Natural killer cell (primary cell): ENCODE results near the gene ZAP70. TPM values are rescaled to one million over a fixed set of nuclear protein-coding genes. Genes with fewer than 3 reads are reported as not detected.

Experiments used
- ATAC-seq, 3 donors: fragments of 150-1000 bp in 2 of 3; fragments of 200-7000 bp in 1 of 3; cut with Tn5 transposase; 1 replicate in 1 of 3; 2 replicates in 2 of 3; pipeline ENCODE4 v1.10.0; 2021; ENCODE audit warnings: mild to moderate bottlenecking in 2 of 3, moderate library complexity in 2 of 3
- DNase-seq, 2 donors: peaks; one replicate each; pipeline versions ENCODE4 v3.0.0 to v3.0.0-alpha.2; 2013 to 2021; ENCODE audit warnings: mixed read lengths in 1 of 2
- H3K27ac ChIP-seq: one replicate; pipeline ENCODE4 v1.5.1; 2013; ENCODE audit warnings: mild to moderate bottlenecking, low read length
- H3K27me3 ChIP-seq: one replicate; pipeline ENCODE4 v1.6.1; 2013; ENCODE audit warnings: low read length; ENCODE audit not compliant: control insufficient read depth, insufficient read depth
- H3K36me3 ChIP-seq: one replicate; pipeline ENCODE4 v1.6.1; 2013; ENCODE audit warnings: low read length; ENCODE audit not compliant: control insufficient read depth, insufficient read depth
- H3K4me1 ChIP-seq: one replicate; pipeline ENCODE4 v1.6.1; 2013; ENCODE audit warnings: low read length; ENCODE audit not compliant: control insufficient read depth, insufficient read depth
- H3K4me3 ChIP-seq: one replicate; pipeline ENCODE4 v1.5.1; 2013; ENCODE audit warnings: low read length
- H3K9me3 ChIP-seq: one replicate; pipeline ENCODE4 v1.6.1; 2013; ENCODE audit warnings: low read length; ENCODE audit not compliant: control insufficient read depth, insufficient read depth
- H3K27ac Mint-ChIP-seq, 2 donors: one replicate each; pipeline ENCODE4 v1.8.0; 2022; ENCODE audit warnings: mild to moderate bottlenecking in 2 of 2, mixed read lengths in 2 of 2, moderate library complexity in 1 of 2
- H3K27me3 Mint-ChIP-seq, 2 donors: one replicate each; pipeline ENCODE4 v1.8.0; 2022; ENCODE audit warnings: low read depth in 2 of 2, mixed read lengths in 2 of 2
- H3K36me3 Mint-ChIP-seq: one replicate; pipeline ENCODE4 v1.8.0; 2022; ENCODE audit warnings: mixed read lengths
- H3K4me1 Mint-ChIP-seq, 2 donors: one replicate each; pipeline ENCODE4 v1.8.0; 2022; ENCODE audit warnings: mixed read lengths in 2 of 2
- H3K4me3 Mint-ChIP-seq: one replicate; pipeline ENCODE4 v1.8.0; 2022; ENCODE audit warnings: mild to moderate bottlenecking, moderate library complexity, mixed read lengths
- H3K9me3 Mint-ChIP-seq, 2 donors: one replicate each; pipeline ENCODE4 v1.8.0; 2022; ENCODE audit warnings: mixed read lengths in 2 of 2
- CTCF ChIP-seq: fragments of 200-600 bp; IDR thresholded peaks from one replicate; pipeline ENCODE4 v1.8.0; 2022; ENCODE audit warnings: antibody characterized with exemption
- WGBS: methylation state at CpG from one replicate; pipeline ENCODE4 v1.1.7; 2013; ENCODE audit warnings: missing lambda C conversion rate; ENCODE audit not compliant: insufficient coverage; 5-methylcytosine and 5-hydroxymethylcytosine counted together
- intact Hi-C: fragments of 100-400 bp; cut with micrococcal nuclease; formaldehyde crosslinking; loops from one replicate; pipeline ENCODE4 v1.14.2; 2022
- total RNA-seq, 4 donors: library from RNA; stranded (reverse); fragments of 120-200 nt in 1 of 4; gene quantifications; one replicate each; pipeline versions ENCODE4 v1.2.3 to v1.2.4, GENCODE V29; 2013 to 2022

Gene ZAP70
- total RNA-seq, 3 donors from 2014 or later (not counting 1 experiment from before 2014, with no cell fraction given) = 883 to 1,008 (median 954) TPM

GRCh38 chr2:97741251-97741650, 27.9 kb downstream of the ZAP70 start:
- TF ChIP-seq CTCF = no peak
- H3K4me1 ChIP-seq = peaks cover 78% of the 10 kb centered on the region
- H3K4me3 ChIP-seq = no peak overlapping the region
- no peaks in the 10 kb centered on the region for H3K27me3 ChIP-seq
- DNase-seq (no peak), ATAC-seq (no peak)
- H3K36me3 ChIP-seq = peaks cover 48% of the 10 kb centered on the region
- H3K36me3 Mint-ChIP-seq = peaks cover 6% of the 10 kb centered on the region
- H3K27ac ChIP-seq = peak overlapping the region; percentile 86
- H3K4me1 Mint-ChIP-seq = peaks cover 77 to 86% of the 10 kb centered on the region in 2 donors
- no peaks in the 10 kb centered on the region for H3K9me3 Mint-ChIP-seq
- 97% methylated on average over 20 of the region's 20 CpGs for WGBS
- H3K4me3 Mint-ChIP-seq = peak overlapping the region; percentile 73
- intact Hi-C loops = loop anchor here (10.0 kb wide), 1 partner anchor 894 kb away; no protein-coding TSS in a partner anchor
- no peaks in the 10 kb centered on the region for H3K27me3 Mint-ChIP-seq
- peak overlapping the region; percentile 80 to 94 for H3K27ac Mint-ChIP-seq
- H3K9me3 ChIP-seq = no peaks in the 10 kb centered on the region

- peaks cover 2% of the 10 kb centered on the region for H3K36me3 Mint-ChIP-seq
- H3K4me1 ChIP-seq = peaks cover 82% of the 10 kb centered on the region
- peak in 1 of 2 donors; percentile 16 for DNase-seq
- peak overlapping the region; percentile 80 to 94 for H3K27ac Mint-ChIP-seq
- H3K4me1 Mint-ChIP-seq = peaks cover 77 to 86% of the 10 kb centered on the region in 2 donors
- intact Hi-C loops = loop anchor here (10.0 kb wide), 1 partner anchor 893 kb away; no protein-coding TSS in a partner anchor
- peak overlapping the region; percentile 86 for H3K27ac ChIP-seq
- 58% methylated on average over 4 of the region's 4 CpGs for WGBS
- no peaks in the 10 kb centered on the region for H3K27me3 ChIP-seq
- H3K4me3 ChIP-seq = no peak overlapping the region
- no peaks in the 10 kb centered on the region for H3K9me3 Mint-ChIP-seq
- H3K4me3 Mint-ChIP-seq = peak overlapping the region; percentile 73
- no peak for TF ChIP-seq CTCF
- H3K36me3 ChIP-seq = peaks cover 44% of the 10 kb centered on the region
- H3K9me3 ChIP-seq = no peaks in the 10 kb centered on the region
- no peaks in the 10 kb centered on the region for H3K27me3 Mint-ChIP-seq
- ATAC-seq = no peak
These were observed 28.3 kb downstream of the ZAP70 start for GRCh38 chr2:97741686-97742085.

GRCh38 chr2:97742381-97742847, 29.0 kb downstream of the ZAP70 start:
- Histone ChIP-seq H3K36me3 (peaks cover 37% of the 10 kb centered on the region), H3K4me3 (no peak overlapping the region), H3K4me1 (peaks cover 88% of the 10 kb centered on the region), H3K27ac (peak overlapping the region; percentile 86), H3K9me3 (no peaks in the 10 kb centered on the region), H3K27me3 (no peaks in the 10 kb centered on the region)
- no peaks in the 10 kb centered on the region for H3K27me3 Mint-ChIP-seq
- TF ChIP-seq CTCF = no peak
- peak overlapping the region; percentile 80 to 94 for H3K27ac Mint-ChIP-seq
- WGBS = 9% methylated on average over 4 of the region's 4 CpGs
- peaks cover 81 to 88% of the 10 kb centered on the region in 2 donors for H3K4me1 Mint-ChIP-seq
- no peaks in the 10 kb centered on the region for H3K36me3 Mint-ChIP-seq
- no peaks in the 10 kb centered on the region for H3K9me3 Mint-ChIP-seq
- ATAC-seq = peak; percentile 54 to 70 (median 57)
- intact Hi-C loops = loop anchor here (10.0 kb wide), 1 partner anchor 892 kb away; no protein-coding TSS in a partner anchor
- DNase-seq = peak; percentile 51 to 52
- peak overlapping the region; percentile 73 for H3K4me3 Mint-ChIP-seq

GRCh38 chr2:97743913-97744312, 30.5 kb downstream of the ZAP70 start:
- ATAC-seq = no peak
- peaks cover 22% of the 10 kb centered on the region for H3K36me3 ChIP-seq
- peak overlapping the region; percentile 10 for H3K27ac ChIP-seq
- no peaks in the 10 kb centered on the region for H3K27me3 ChIP-seq
- Mint-ChIP-seq H3K36me3 (no peaks in the 10 kb centered on the region), H3K4me1 (peaks cover 85 to 91% of the 10 kb centered on the region in 2 donors), H3K27ac (peak overlapping the region; percentile 80 to 94), H3K27me3 (no peaks in the 10 kb centered on the region), H3K4me3 (peak overlapping the region; percentile 73), H3K9me3 (no peaks in the 10 kb centered on the region)
- WGBS = 93% methylated on average over 6 of the region's 6 CpGs
- peaks cover 91% of the 10 kb centered on the region for H3K4me1 ChIP-seq
- TF ChIP-seq CTCF = no peak
- DNase-seq = peak in 1 of 2 donors; percentile 7
- no peaks in the 10 kb centered on the region for H3K9me3 ChIP-seq
- no peak overlapping the region for H3K4me3 ChIP-seq
- intact Hi-C loops = loop anchor here (10.0 kb wide), 1 partner anchor 891 kb away; no protein-coding TSS in a partner anchor
